Measurements from ENCODE around the gene DISC1. TPM values are rescaled to one million over a fixed set of nuclear protein-coding genes. Genes with fewer than 3 reads are reported as not detected.

The DISC1 gene
- polyA plus RNA-seq, 3 donors = 5.5 to 14.7 (median 5.8) TPM

- H3K36me3 ChIP-seq (replicated peaks in 1 of 2; ENCODE audit: control insufficient read depth in 1 of 2, insufficient read depth in 2 of 2, low read length in 2 of 2) = peaks cover 24 to 71% of the 10 kb centered on the region in 2 donors
- TF ChIP-seq CTCF (IDR thresholded peaks at IDR 0.05) = no peak
- H4K20me1 ChIP-seq (ENCODE audit: insufficient read depth, low read length) = peaks cover 11% of the 10 kb centered on the region
- peak overlapping the region in 4 of 7 donors; percentile 9 to 86 (median 81) for H3K27ac Mint-ChIP-seq
- peak overlapping the region in 1 of 2 donors; percentile 78 for H3K27ac ChIP-seq (ENCODE audit: low read depth in 1 of 2, low read length in 2 of 2)
- H3K9ac ChIP-seq (ENCODE audit: insufficient read depth, low read length, poor library complexity, severe bottlenecking) = no peak overlapping the region
- H3K27me3 ChIP-seq (ENCODE audit: control insufficient read depth in 2 of 2, insufficient read depth in 2 of 2, low read length in 2 of 2) = no peaks in the 10 kb centered on the region
- no peak overlapping the region for H2AFZ ChIP-seq (ENCODE audit: insufficient read depth, low read depth, low read length, poor library complexity, severe bottlenecking)
- H3K9me3 Mint-ChIP-seq = peaks cover 0 to 8% (median 6%) of the 10 kb centered on the region in 7 donors
- peaks cover 0 to 7% of the 10 kb centered on the region in 2 donors for H3K9me3 ChIP-seq (replicated peaks in 1 of 2; ENCODE audit: control insufficient read depth in 1 of 2, insufficient read depth in 1 of 2, low read length in 2 of 2)
- H3K4me1 Mint-ChIP-seq = peaks cover 27% of the 10 kb centered on the region
- no peak overlapping the region for H3K4me3 Mint-ChIP-seq
- DNase-seq = no peak
- peaks cover 43 to 60% of the 10 kb centered on the region in 2 donors for H3K36me3 Mint-ChIP-seq
- intact Hi-C loops (cut with micrococcal nuclease) = loop anchor here in 1 of 2 donors (5.0 kb wide), 1 partner anchor 50 kb away; no protein-coding TSS in a partner anchor
- H3K4me2 ChIP-seq (replicated peaks; ENCODE audit: extremely low read depth, low read length, poor library complexity, severe bottlenecking) = no peak overlapping the region
- H3K27me3 Mint-ChIP-seq (ENCODE audit: low read depth in 3 of 3) = no peaks in the 10 kb centered on the region
- H3K79me2 ChIP-seq (ENCODE audit: insufficient read depth, low read length) = peaks cover 43% of the 10 kb centered on the region
- 94% methylated on average over 3 of the region's 8 CpGs for WGBS (ENCODE audit: insufficient coverage)
- H3K4me1 ChIP-seq (ENCODE audit: control insufficient read depth in 1 of 2, insufficient read depth in 2 of 2, low read length in 2 of 2) = peaks cover 20 to 28% of the 10 kb centered on the region in 2 donors
- H3K4me3 ChIP-seq (replicated peaks in 1 of 3; ENCODE audit: low read depth in 2 of 3, low read length in 3 of 3) = no peak overlapping the region
Measured at GRCh38 chr1:231757759-231758158, 131.2 kb downstream of the DISC1 start.

DNA sequence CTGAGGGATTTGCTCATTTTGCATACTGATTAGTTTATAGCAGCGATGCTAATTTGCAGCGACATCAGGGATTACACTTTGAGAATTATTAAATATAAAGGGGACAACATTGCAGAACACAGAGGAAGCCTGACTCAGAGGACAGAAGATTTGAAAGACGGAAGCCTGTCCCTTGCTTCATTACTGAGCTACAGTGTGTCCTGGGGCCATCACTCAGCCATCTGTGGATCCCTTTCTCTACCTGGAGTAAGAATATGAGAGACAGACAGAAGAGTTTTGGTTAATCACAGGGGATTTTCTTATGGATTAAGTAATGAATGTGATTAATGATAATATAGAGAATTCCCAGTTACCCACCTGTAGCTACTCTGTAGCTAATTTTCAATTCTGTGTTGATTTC, 134.7 kb downstream of the DISC1 start:
- peaks cover 31 to 41% of the 10 kb centered on the region in 2 donors for H3K4me1 ChIP-seq (ENCODE audit: control insufficient read depth in 1 of 2, insufficient read depth in 2 of 2, low read length in 2 of 2)
- H3K27me3 ChIP-seq (ENCODE audit: control insufficient read depth in 2 of 2, insufficient read depth in 2 of 2, low read length in 2 of 2) = no peaks in the 10 kb centered on the region
- Mint-ChIP-seq H3K27ac (peak overlapping the region in 3 of 7 donors; percentile 38 to 53 (median 42)), H3K4me1 (peaks cover 40% of the 10 kb centered on the region), H3K36me3 (peaks cover 25 to 37% of the 10 kb centered on the region in 2 donors), H3K9me3 (no peaks in the 10 kb centered on the region), H3K4me3 (no peak overlapping the region), H3K27me3 (ENCODE audit: low read depth in 3 of 3) (no peaks in the 10 kb centered on the region)
- H4K20me1 ChIP-seq (ENCODE audit: insufficient read depth, low read length) = peaks cover 20% of the 10 kb centered on the region
- peaks cover 56% of the 10 kb centered on the region for H3K79me2 ChIP-seq (ENCODE audit: insufficient read depth, low read length)
- peak in 2 of 3 donors; percentile 17 for DNase-seq
- H2AFZ ChIP-seq (ENCODE audit: insufficient read depth, low read depth, low read length, poor library complexity, severe bottlenecking) = no peak overlapping the region
- no peak overlapping the region for H3K9ac ChIP-seq (ENCODE audit: insufficient read depth, low read length, poor library complexity, severe bottlenecking)
- no peak for TF ChIP-seq CTCF (IDR thresholded peaks at IDR 0.05)
- peaks cover 8 to 37% of the 10 kb centered on the region in 2 donors for H3K36me3 ChIP-seq (replicated peaks in 1 of 2; ENCODE audit: control insufficient read depth in 1 of 2, insufficient read depth in 2 of 2, low read length in 2 of 2)
- WGBS (ENCODE audit: insufficient coverage) = no CpG with 5 or more reads among the region's 3 CpGs
- intact Hi-C loops (cut with micrococcal nuclease) = no loop called here
- H3K4me3 ChIP-seq (replicated peaks in 1 of 3; ENCODE audit: low read depth in 2 of 3, low read length in 3 of 3) = no peak overlapping the region
- no peak overlapping the region for H3K27ac ChIP-seq (ENCODE audit: low read depth in 1 of 2, low read length in 2 of 2)
- H3K4me2 ChIP-seq (replicated peaks; ENCODE audit: extremely low read depth, low read length, poor library complexity, severe bottlenecking) = no peak overlapping the region
- H3K9me3 ChIP-seq (replicated peaks in 1 of 2; ENCODE audit: control insufficient read depth in 1 of 2, insufficient read depth in 1 of 2, low read length in 2 of 2) = no peaks in the 10 kb centered on the region

Data from CD14-positive monocyte (primary cell).